IMR-90 (cell line): Measurements from ENCODE around the gene GIMAP5.

Experiments used
- BHLHE40 ChIP-seq: fragments of 150-350 bp; IDR thresholded peaks from 2 replicates; pipeline ENCODE4 v1.6.1; 2016; ENCODE audit warnings: mild to moderate bottlenecking, low read depth, low read length
- CTCF ChIP-seq: conservative IDR thresholded peaks from 2 replicates; pipeline ENCODE4 v1.5.1; 2012; ENCODE audit warnings: mild to moderate bottlenecking, low read depth, low read length, improper control_type of control experiment
- FOS ChIP-seq: fragments of 150-350 bp; IDR thresholded peaks from 2 replicates; pipeline ENCODE4 v1.6.1; 2016; ENCODE audit warnings: low read depth, low read length
- MXI1 ChIP-seq: IDR thresholded peaks from 2 replicates; pipeline ENCODE4 v1.6.1; 2012; ENCODE audit warnings: low read depth, mild to moderate bottlenecking, low read length, moderate library complexity, borderline replicate concordance
- POLR2A ChIP-seq: IDR thresholded peaks from 2 replicates; pipeline ENCODE4 v1.6.1; 2012; ENCODE audit warnings: mild to moderate bottlenecking, low read depth, low read length

- TF ChIP-seq CTCF (no peak), MXI1 (no peak), FOS (no peak), POLR2A (no peak), BHLHE40 (no peak)
These were observed 17.8 kb upstream of the GIMAP5 start for GRCh38 chr7:150719436-150719835.
